Spleen (tissue), 7 donors: Measurements from ENCODE around the gene MAB21L1.

ENCODE experiments used
- CTCF ChIP-seq, 11 experiments: fragments of 200-600 bp in 7 of 11; fragments of 450-650 bp in 4 of 11; sonication (generic) in 4 of 11; IDR thresholded peaks in 8 of 11; conservative IDR thresholded peaks in 3 of 11; 1 replicate in 7 of 11; 2 replicates in 4 of 11; pipeline versions ENCODE4 v1.4.0 to v1.8.0; 2016 to 2021; ENCODE audit warnings: antibody characterized with exemption in 11 of 11, inconsistent platforms in 4 of 11, mild to moderate bottlenecking in 1 of 11
- POLR2A ChIP-seq, 3 donors: fragments of 450-650 bp; IDR thresholded peaks; one replicate each; pipeline ENCODE4 v1.5.1; 2017; ENCODE audit warnings: antibody characterized with exemption in 3 of 3, mild to moderate bottlenecking in 1 of 3
- POLR2AphosphoS5 ChIP-seq, 3 donors: sonication (generic); formaldehyde crosslinking; IDR thresholded peaks; one replicate each; pipeline ENCODE4 v1.5.1; 2017; ENCODE audit warnings: antibody characterized with exemption in 3 of 3
- donor health status: DM: no; HTN: no; CAD: no; lungs with moderate emphysema.
- donor health status: DM: no; HTN: no; CAD: no.
- donor health status: DM: no; HTN: no; CAD: no.

- no peak for TF ChIP-seq POLR2A (IDR thresholded peaks at IDR 0.05)
- TF ChIP-seq CTCF (IDR thresholded peaks at IDR 0.05 in 8 of 11, conservative IDR thresholded peaks at IDR 0.05 in 3 of 11) = no peak
- TF ChIP-seq POLR2AphosphoS5 (IDR thresholded peaks at IDR 0.05) = no peak
These were observed 20.4 kb upstream of the MAB21L1 start for GRCh38 chr13:35496761-35497386.
